Body of pancreas (tissue), 4 donors: ENCODE data around the gene GTF3C5.
"Not testable (repeated sequence)": the region's sequence is repeated elsewhere in the genome, so short reads cannot be mapped to it uniquely, and the experiment has no call there.

ENCODE experiments used
- POLR2A ChIP-seq, 3 donors: fragments of 450-650 bp; IDR thresholded peaks; one replicate each; pipeline ENCODE4 v1.6.1; 2016; ENCODE audit warnings: antibody characterized with exemption in 3 of 3, mild to moderate bottlenecking in 2 of 3
- TF ChIP-seq, protein P1 (sequence below), 7 experiments: fragments of 450-650 bp in 4 of 7; fragments of 200-600 bp in 3 of 7; sonication (generic) in 3 of 7; IDR thresholded peaks; one replicate each; pipeline ENCODE4 v1.5.1; 2016 to 2019; ENCODE audit warnings: antibody characterized with exemption in 7 of 7

DNA sequence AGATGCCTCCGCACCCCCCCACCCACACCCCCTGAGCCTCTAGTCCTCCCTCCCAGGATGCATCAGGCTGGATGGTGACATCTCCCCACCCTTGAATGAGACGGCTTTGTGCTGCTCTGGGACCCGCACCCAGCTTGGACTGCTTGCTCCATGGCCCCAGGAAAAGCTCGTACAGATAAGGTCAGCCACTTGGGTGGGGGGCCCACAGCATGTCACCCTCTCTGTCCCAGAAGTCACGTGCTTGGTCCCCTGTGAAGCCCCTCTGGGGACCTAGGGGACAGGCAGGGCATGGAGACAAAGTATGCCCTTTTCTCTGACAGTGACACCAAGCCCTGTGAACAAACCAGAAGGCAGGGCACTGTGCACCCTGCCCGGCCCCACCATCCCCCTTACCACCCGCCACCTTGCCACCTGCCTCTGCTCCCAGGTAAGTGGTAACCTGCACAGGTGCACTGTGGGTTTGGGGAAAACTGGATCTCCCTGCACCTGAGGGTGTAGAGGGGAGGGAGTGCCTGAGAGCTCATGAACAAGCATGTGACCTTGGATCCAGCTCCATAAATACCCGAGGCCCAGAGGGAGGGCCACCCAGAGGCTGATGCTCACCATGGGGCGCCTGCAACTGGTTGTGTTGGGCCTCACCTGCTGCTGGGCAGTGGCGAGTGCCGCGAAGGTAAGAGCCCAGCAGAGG is 51.3 kb downstream of the GTF3C5 start:
- TF ChIP-seq, protein P1, sequence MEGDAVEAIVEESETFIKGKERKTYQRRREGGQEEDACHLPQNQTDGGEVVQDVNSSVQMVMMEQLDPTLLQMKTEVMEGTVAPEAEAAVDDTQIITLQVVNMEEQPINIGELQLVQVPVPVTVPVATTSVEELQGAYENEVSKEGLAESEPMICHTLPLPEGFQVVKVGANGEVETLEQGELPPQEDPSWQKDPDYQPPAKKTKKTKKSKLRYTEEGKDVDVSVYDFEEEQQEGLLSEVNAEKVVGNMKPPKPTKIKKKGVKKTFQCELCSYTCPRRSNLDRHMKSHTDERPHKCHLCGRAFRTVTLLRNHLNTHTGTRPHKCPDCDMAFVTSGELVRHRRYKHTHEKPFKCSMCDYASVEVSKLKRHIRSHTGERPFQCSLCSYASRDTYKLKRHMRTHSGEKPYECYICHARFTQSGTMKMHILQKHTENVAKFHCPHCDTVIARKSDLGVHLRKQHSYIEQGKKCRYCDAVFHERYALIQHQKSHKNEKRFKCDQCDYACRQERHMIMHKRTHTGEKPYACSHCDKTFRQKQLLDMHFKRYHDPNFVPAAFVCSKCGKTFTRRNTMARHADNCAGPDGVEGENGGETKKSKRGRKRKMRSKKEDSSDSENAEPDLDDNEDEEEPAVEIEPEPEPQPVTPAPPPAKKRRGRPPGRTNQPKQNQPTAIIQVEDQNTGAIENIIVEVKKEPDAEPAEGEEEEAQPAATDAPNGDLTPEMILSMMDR (IDR thresholded peaks at IDR 0.05): not testable (repeated sequence)
- TF ChIP-seq POLR2A (IDR thresholded peaks at IDR 0.05): peak in 1 of 3 donors; percentile 56
